GM21515 (cell line): ENCODE measurements around the gene BRSK2.
"Not testable (repeated sequence)": the region's sequence is repeated elsewhere in the genome, so short reads cannot be mapped to it uniquely, and the experiment has no call there.

Experiments used
- ATAC-seq: cut with Tn5 transposase; IDR thresholded peaks from one replicate; pipeline ENCODE4 v1.9.1; 2021; ENCODE audit not compliant: unreplicated experiment

BRSK2 gene

GRCh38 chr11:1389932-1390568, at the start of gene BRSK2:
BRSK2 (plus strand) TSS chr11:1389934; CDS start chr11:1390285, 351 bp downstream.
- no peak for ATAC-seq

- ATAC-seq = no peak
These were observed 49.6 kb upstream of the BRSK2 start for GRCh38 chr11:1340111-1340510.

- not testable (repeated sequence) for ATAC-seq
These were observed 48.5 kb upstream of the BRSK2 start for GRCh38 chr11:1341226-1341625.

- no peak for ATAC-seq
These were observed 47.7 kb upstream of the BRSK2 start for GRCh38 chr11:1341928-1342524.

GRCh38 chr11:1342946-1343345, 46.8 kb upstream of the BRSK2 start:
- no peak for ATAC-seq

GRCh38 chr11:1343391-1344055, 46.2 kb upstream of the BRSK2 start:
- ATAC-seq = no peak

GRCh38 chr11:1344056-1344635, 45.6 kb upstream of the BRSK2 start:
- no peak for ATAC-seq

GRCh38 chr11:1345737-1346513, 43.8 kb upstream of the BRSK2 start:
- no peak for ATAC-seq

GRCh38 chr11:1346669-1347390, 42.9 kb upstream of the BRSK2 start:
- ATAC-seq = no peak

- not testable (repeated sequence) for ATAC-seq
These were observed 42.2 kb upstream of the BRSK2 start for GRCh38 chr11:1347411-1347999.

GRCh38 chr11:1348146-1348795, 41.5 kb upstream of the BRSK2 start:
- no peak for ATAC-seq

GRCh38 chr11:1348796-1349326, 40.9 kb upstream of the BRSK2 start:
- no peak for ATAC-seq

- no peak for ATAC-seq
These were observed 40.2 kb upstream of the BRSK2 start for GRCh38 chr11:1349327-1350041.

- no peak for ATAC-seq
These were observed 39.5 kb upstream of the BRSK2 start for GRCh38 chr11:1350086-1350725.

GRCh38 chr11:1351278-1351937, 38.3 kb upstream of the BRSK2 start:
- no peak for ATAC-seq

- ATAC-seq = no peak
These were observed 36.9 kb upstream of the BRSK2 start for GRCh38 chr11:1352696-1353382.
